GM18517 (cell line): Measurements from ENCODE around the gene NRXN3.
"Not testable (repeated sequence)": the region's sequence is repeated elsewhere in the genome, so short reads cannot be mapped to it uniquely, and the experiment has no call there.

Experiments
- ATAC-seq: cut with Tn5 transposase; IDR thresholded peaks from one replicate; pipeline ENCODE4 v1.9.1; 2021; ENCODE audit warnings: mild to moderate bottlenecking, moderate library complexity; ENCODE audit not compliant: unreplicated experiment

NRXN3 gene

GRCh38 chr14:78399316-78399889 lies 229.2 kb downstream of the NRXN3 start:
- no peak for ATAC-seq

- ATAC-seq: no peak
These were observed 231.7 kb downstream of the NRXN3 start for GRCh38 chr14:78401866-78402265.

- peak; percentile 63 for ATAC-seq
These were observed 233.2 kb downstream of the NRXN3 start for GRCh38 chr14:78403278-78403815.

GRCh38 chr14:78405079-78405856 lies 235.1 kb downstream of the NRXN3 start:
- no peak for ATAC-seq

DNA sequence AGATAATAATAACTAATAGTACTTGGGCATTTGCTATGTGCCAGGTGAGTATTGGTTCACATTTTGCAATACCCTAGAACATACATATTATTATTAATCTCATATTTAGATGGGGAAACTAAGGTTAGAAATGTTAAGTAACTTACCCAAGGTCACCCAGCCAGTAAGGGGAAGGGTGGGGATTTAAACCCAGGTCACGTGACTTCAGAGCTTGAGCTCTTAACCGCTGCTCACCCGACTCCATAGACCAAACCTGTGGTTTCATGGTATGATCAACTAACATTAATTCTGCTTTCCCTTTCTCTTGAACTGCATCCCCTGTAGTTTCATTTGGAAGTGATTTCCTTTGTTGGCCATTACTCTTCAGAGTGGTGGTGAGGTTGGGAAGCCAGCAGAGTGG lies 242.3 kb downstream of the NRXN3 start:
- ATAC-seq: no peak

GRCh38 chr14:78414172-78414571 lies 244.0 kb downstream of the NRXN3 start:
- ATAC-seq: no peak

DNA sequence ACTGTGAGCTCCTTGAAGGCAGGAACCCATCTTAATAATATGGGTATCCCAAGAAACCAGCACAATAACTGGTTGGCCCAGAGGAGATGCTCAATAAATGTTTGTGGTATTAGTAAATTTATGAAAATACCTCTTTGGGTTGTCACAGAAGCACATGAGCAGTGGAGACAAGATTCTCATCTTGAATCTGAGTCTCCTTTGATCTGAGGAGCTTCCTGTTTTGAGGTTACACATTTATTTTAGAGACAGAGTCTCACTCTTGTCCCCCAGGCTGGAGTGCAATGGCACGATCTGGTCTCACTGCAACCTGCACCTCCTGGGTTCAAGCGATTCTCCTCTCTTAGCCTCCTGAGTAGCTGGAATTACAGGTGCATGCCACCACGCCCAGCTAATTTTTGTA lies 247.4 kb downstream of the NRXN3 start:
- ATAC-seq: no peak

DNA sequence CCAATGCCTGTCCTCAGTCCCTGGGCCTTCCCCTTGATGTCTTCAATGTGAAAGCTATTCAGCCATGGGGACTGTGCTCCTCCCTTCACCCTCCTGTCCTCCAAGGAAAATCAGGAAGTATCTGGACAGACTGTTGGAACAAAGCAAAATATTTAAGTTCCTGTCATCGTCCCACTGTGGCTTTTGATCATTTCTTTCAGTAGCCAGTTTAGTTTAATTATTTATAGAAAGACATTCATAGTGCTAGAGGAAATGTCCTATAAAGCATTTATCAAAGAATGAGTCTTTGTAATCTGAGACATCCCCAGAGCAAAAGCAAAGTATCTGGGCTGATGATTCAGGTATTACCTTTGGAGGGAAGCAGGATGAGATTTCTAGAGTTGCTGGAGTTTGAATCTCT lies 254.1 kb downstream of the NRXN3 start:
- no peak for ATAC-seq

DNA sequence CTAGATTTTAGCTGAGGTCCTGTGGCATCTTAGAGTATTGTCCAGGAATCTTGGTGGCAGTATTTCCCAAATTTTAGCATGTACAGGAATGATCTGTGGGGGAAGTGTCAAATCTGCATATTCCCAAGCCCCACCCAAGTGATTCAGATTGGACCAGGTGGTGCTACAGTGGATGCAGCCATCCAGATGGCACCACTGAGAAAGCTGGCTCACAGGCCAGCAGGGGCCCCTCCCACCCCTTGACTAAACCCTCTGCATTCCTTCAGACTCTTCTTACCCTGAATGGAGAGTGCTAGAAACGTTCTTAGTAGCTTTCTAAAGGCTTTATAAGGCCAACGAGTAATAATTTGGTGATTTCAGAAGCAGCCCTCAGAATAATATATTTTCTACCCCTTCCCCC lies 255.2 kb downstream of the NRXN3 start:
- no peak for ATAC-seq

DNA sequence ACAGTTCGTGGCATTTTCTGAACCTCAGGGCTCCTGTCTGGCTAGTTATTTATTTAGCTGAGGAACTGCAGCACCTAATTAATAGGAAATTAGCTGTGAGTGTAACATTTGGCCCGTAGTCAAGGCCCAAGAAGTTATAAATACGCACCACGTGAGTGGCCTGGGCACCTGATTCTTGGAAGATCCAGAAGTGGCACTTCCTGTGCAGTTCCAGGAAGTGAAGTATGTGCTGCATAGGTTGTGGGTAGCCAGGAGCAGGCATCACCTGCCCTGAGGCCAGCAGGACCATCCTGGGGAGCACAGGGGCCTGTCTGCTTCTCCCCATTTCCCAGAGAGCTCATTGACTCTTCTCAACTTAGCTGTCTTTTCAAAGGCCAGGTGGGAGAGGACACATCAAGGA lies 255.6 kb downstream of the NRXN3 start:
- ATAC-seq: no peak

DNA sequence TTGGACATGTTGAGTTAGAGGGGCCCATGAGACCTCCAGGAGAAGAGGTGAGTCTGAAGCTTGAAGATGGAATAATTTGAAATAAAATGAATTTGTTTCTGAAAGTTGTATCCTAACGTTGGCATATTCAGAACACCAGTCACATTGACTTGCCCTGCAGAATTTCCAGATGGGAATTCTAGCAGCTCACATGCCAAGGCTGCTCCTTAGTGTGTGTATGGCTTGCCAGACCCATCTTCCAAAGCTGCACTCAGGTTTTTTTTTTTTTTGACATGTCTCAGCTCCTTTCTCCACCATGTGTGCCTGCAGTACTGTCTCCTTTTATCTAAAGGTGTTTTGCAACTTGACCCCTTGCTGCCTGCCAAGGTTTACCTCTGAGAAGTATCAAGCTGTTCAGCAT lies 261.9 kb downstream of the NRXN3 start:
- no peak for ATAC-seq

DNA sequence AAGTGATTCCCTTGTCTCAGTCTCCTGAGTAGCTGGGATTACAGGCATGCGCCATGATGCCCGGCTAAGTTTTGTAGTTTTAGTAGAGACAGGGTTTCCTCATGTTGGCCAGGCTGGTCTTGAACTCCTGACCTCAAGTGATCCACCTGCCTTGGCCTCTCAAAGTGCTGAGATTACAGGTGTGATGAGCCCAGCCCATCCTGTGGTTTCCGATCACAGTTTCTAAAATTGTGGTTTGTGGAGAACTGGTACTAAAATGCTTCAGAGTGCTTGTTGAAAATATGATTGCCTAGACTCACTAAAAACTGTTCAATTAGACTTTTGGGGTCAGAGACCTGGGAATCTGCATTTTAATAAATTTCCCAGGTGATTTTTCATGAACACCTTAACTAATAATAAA lies 267.3 kb downstream of the NRXN3 start:
- ATAC-seq: not testable (repeated sequence)

DNA sequence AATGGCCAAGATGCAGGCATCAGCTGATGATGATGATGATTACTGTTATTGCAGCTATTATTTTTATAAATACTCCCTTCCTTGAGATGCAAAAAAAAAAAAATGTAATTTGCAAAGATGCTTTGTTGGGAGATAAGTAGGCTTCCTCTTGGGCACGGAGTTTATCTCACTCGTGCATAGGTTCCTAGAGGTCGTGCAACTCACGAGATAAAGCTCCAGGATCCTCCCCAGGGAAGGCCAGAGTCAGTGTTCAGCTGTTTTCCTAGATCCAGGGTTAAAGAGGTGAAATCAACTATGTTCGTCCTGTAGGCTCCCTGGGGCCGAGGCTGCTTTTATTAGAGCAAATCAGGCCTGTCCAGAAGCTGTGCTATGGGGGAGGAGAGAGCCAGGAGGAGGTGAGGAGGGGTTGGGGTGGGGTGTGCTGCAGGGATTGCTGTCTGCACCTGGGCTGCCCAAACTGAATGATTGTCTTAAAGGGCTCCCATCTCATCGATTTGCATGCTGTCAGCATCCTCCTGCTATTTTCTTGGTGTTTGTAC lies 270.3 kb downstream of the NRXN3 start:
- ATAC-seq: no peak

DNA sequence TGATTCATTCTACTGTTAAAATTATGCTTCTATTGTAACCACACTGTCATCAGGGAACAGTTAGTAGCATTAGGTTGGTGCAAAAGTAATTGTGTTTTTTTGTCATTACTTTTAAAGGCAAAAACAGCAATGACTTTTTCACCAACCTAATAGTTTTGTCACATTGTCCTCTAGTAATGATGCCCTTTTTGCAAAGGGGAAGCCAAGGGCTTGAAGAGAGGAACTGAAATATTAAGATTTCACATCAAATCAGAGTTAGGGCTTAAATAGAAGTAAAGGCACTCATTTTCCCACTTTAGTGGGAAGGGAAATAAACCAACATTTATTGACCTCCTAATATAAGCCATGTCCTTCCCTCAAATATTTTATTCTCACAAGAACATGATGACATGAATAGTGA lies 273.7 kb downstream of the NRXN3 start:
- ATAC-seq: no peak

DNA sequence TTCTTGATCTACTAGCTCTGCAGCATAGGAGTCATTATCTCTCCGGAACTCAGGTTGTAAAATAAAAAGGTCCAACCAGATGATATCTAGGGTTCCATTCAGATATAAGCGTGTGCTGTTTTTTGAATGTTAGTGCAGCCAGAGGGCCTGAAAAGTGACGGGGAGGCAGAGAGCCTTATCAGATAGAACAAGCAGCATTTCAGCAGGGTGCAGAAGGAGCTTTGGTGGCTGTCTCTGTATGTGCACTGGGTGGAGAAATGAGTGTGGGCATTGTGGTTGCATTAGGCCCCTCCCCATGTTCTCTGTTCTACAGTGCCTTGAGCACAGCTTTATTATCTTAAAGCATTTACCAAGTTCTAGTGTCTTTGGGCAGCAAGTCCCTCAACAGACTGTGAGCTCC lies 275.1 kb downstream of the NRXN3 start:
- ATAC-seq: no peak

DNA sequence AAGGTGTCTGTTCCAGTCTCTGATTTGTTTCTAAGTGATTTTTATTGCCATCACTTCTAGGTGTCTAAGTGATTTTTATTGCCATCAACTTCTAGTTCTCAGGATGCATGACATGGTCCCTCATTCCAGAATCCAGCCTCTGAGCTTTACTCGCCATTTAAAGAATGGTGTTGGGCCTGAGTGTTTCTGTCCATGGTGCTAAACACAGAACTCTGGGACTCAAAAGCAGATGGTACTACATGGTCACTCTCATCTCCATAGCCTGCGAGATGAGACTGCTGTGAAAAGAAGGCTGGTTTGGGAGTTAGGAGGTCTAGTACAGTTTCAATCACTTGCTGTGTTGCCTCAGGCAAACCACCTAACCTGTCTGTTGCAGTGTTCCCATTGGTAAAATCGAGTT lies 276.6 kb downstream of the NRXN3 start:
- ATAC-seq: no peak

DNA sequence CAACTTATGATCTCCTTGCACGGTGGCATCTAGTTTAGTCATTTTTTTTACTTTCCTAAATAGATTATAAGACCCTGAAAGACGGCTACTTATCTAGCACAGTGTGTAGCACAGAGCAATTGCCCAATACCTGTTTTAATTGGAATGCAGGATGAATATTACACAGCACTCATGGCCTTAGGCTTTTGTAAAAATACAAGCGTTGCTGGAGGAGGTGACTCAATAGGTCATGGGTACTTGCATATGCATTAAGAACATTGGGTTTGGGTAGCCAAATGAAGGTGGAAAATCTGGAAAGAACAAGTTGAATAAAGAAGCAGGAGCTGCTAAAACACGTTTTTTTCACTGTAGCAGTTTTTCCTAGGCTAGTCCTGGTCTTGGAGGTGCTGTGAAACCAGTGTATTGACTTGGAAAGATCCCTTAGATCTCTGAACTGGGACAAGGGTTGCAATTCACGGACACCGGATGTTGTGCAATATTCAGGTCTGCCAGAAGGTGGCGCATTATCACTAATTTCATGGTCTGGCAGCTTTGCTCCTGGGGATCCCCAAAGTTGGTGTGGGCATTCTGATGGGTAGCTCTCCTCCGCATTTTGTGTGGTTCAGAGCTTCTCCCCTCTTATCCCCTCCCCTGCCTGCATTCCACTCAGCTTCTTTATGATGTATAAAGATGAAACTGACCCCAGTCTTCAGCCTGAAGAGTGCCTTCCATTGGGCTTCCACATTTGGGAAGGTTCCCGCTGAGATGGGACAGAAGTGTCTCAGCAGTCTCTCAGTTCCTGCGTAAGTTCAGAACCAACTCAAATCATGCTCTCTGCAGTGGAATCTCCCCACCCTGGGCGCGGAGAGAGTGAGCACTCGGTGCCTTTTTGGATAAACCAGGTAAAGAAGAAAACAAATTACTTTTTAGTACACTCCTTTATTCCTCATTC lies 278.3 kb downstream of the NRXN3 start:
- ATAC-seq: no peak

GRCh38 chr14:78450669-78451318 lies 280.6 kb downstream of the NRXN3 start:
- ATAC-seq: no peak

- no peak for ATAC-seq
These were observed 281.1 kb downstream of the NRXN3 start for GRCh38 chr14:78451319-78451695.

DNA sequence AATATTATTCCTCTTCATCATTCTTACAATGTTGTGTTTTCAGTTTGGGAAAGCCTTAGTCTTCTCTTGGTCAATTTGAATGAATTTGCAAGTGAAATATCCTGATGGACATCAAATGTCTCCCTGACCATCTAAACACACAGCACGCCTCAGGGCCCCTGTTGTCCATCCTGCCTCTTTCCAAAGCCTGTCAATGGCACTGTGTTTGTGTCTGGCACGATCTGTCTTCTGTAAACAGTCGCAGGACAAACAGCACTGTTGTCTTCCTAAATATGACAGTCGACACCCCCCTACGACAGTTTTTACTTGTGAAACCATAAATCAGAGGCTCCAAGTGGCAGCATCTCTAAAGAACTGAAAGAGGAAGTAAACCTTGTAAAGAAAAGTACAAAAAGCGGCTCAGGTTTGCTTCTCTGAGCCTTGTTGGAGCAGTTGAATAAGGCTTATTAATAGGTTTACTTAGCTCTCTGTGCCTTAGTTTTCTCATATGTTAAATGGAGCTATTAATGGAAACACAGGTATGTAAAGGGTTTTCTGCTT lies 285.8 kb downstream of the NRXN3 start:
- ATAC-seq: no peak
